HG03558 (cell line): ENCODE measurements around the gene HCN3.
"Not testable (repeated sequence)": the region's sequence is repeated elsewhere in the genome, so short reads cannot be mapped to it uniquely, and the experiment has no call there.

Source experiments
- ATAC-seq: cut with Tn5 transposase; IDR thresholded peaks from one replicate; pipeline ENCODE4 v1.9.1; 2021; ENCODE audit warnings: moderate number of reproducible peaks; ENCODE audit not compliant: unreplicated experiment; ENCODE audit errors: extremely low read depth

HCN3 gene

GRCh38 chr1:155326631-155327037 lies 49.4 kb downstream of the HCN3 start:
- no peak for ATAC-seq

GRCh38 chr1:155327981-155328380 lies 50.7 kb downstream of the HCN3 start:
- ATAC-seq: no peak

- not testable (repeated sequence) for ATAC-seq
Observed at GRCh38 chr1:155328856-155329255, 51.6 kb downstream of the HCN3 start.

GRCh38 chr1:155329980-155330598 lies 52.8 kb downstream of the HCN3 start:
- ATAC-seq: no peak

GRCh38 chr1:155334962-155335361 lies 57.7 kb downstream of the HCN3 start:
- ATAC-seq: no peak
